Ovary (tissue), 9 donors: Measurements from ENCODE around the gene SPATA1. TPM values are rescaled to one million over a fixed set of nuclear protein-coding genes. Genes with fewer than 3 reads are reported as not detected.

Source experiments
- DNase-seq, 5 donors: peaks; one replicate each; pipeline ENCODE4 v3.0.0-alpha.2; 2019 to 2020
- H3K27ac ChIP-seq, 2 donors: fragments of 200-600 bp; one replicate each; pipeline versions ENCODE4 v1.5.1 to v1.8.0; 2019 to 2022
- H3K27me3 ChIP-seq: fragments of 200-600 bp; one replicate; pipeline ENCODE4 v1.8.0; 2022
- H3K36me3 ChIP-seq: fragments of 200-600 bp; sonication (generic); one replicate; pipeline ENCODE4 v1.5.1; 2019
- H3K4me1 ChIP-seq: one replicate; pipeline ENCODE4 v1.8.1; 2013; ENCODE audit warnings: mild to moderate bottlenecking, moderate library complexity; ENCODE audit not compliant: insufficient read depth
- H3K4me3 ChIP-seq: fragments of 200-600 bp; sonication (generic); one replicate; pipeline ENCODE4 v1.5.1; 2017
- H3K9me3 ChIP-seq, 2 donors: fragments of 200-600 bp in 1 of 2; sonication (generic) in 1 of 2; one replicate each; pipeline versions ENCODE4 v1.5.1 to v1.8.1; 2013 to 2019; ENCODE audit warnings: mild to moderate bottlenecking in 1 of 2, moderate library complexity in 1 of 2
- EP300 ChIP-seq: sonication (generic); formaldehyde crosslinking; IDR thresholded peaks from one replicate; pipeline ENCODE4 v1.6.1; 2017; ENCODE audit warnings: antibody characterized with exemption
- POLR2A ChIP-seq: fragments of 450-650 bp; IDR thresholded peaks from one replicate; pipeline ENCODE4 v1.6.1; 2017; ENCODE audit warnings: antibody characterized with exemption, mild to moderate bottlenecking, moderate library complexity
- WGBS, 3 donors: extraction: QIAGEN DNeasy Blood & Tissue Kit in 1 of 3; methylation state at CpG; one replicate each; pipeline versions ENCODE4 v1.1.5 to v1.1.7; 2013 to 2017; 5-methylcytosine and 5-hydroxymethylcytosine counted together
- intact Hi-C, 4 donors: fragments of 100-400 bp; cut with DNase I; formaldehyde crosslinking; loops; one replicate each; pipeline versions ENCODE4 v1.11.0 to v1.15.1; 2022 to 2023
- polyA plus RNA-seq, 2 donors: library from polyadenylated mRNA; stranded (reverse); fragments of 200-250 nt in 1 of 2; fragments of 350-450 nt in 1 of 2; fragmentation: Illumina TruSeq in 1 of 2; extraction: RNeasy Lipid Tissue Mini Kit (QIAGEN cat#74804) in 1 of 2; gene quantifications; one replicate each; pipeline ENCODE4 v1.2.3, GENCODE V29; 2013 to 2014
- total RNA-seq, 7 donors: library from RNA; depleted of rRNA in 2 of 7; stranded (reverse); fragments of >200 nt in 2 of 7; fragmentation: NEBNext Ultra II Directional in 3 of 7; extraction: Animal tissue kit (Norgen Biotek cat#: 25700) in 3 of 7; gene quantifications; one replicate each; pipeline versions ENCODE4 v1.1.0 to v1.2.4, GENCODE V29; 2016 to 2023
- TF ChIP-seq, protein P1 (sequence below), 3 donors: fragments of 450-650 bp in 2 of 3; fragments of 200-600 bp in 1 of 3; IDR thresholded peaks; one replicate each; pipeline versions ENCODE4 v1.5.1 to v1.8.0; 2016 to 2022; ENCODE audit warnings: antibody characterized with exemption in 3 of 3, mild to moderate bottlenecking in 1 of 3
- donor health status: DM: no; HTN: no; CAD: no; lungs with moderate emphysema.
- donor health status: DM: no; HTN: no; CAD: no.
- donor health status: Bipolar disorder and iron deficiency.
- donor health status: DM: yes; HTN: yes; CAD: no.
- donor health status: DM: no; HTN: no; CAD: no.
- donor health status: DM: yes; HTN: yes; CAD: no.

Gene SPATA1
- total and polyA plus RNA-seq, 9 donors, result 0.12 to 1.9 (median 0.52) TPM; not detected in 1

DNA sequence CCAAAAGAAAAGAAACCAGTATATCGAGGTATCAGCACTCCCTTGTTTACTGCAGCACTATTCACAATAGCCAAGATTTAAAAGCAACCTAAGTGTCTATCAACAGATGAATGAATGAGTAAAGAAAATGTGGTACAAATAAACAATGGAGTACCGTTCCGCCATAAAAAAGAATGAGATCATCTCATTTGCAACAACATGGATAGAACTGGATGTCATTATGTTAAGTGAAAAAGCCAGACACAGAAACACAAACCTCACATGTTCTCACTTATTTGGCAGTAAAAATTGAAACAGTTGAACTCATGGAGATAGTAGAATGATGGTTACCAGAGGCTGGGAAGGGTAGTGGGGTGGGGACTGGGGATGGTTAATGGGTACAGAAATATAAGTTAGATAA, 4.5 kb downstream of the SPATA1 start:
- intact Hi-C loops, result no loop called here
- 94 to 95% (median 95%) methylated on average over 3 of the region's 3 CpGs for WGBS, 3 donors
- DNase-seq, result no peak

DNA sequence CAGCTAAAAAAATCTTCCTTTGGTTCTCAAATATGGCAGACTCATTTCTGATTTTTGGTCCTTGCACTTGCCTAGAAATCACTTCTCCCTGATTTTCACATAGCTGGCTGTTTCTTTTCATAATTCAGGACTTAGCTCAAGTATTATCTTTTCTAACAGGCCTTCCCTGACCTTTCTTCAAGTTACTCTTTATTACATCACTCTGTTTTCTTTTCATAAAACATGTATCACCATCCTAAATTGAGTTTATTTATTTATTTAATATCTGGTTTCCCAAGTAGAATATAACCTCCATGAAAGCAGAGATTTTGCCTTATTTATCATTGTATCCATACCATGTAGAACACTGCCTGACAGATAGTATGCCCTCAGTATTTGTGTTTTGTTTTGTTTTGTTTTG, 18.4 kb downstream of the SPATA1 start:
- Histone ChIP-seq H3K4me1 (no peaks in the 10 kb centered on the region), H3K27me3 (no peaks in the 10 kb centered on the region), H3K9me3 (no peaks in the 10 kb centered on the region), H3K27ac (no peak overlapping the region), H3K36me3 (no peaks in the 10 kb centered on the region), H3K4me3 (no peak overlapping the region)
- no peak for TF ChIP-seq EP300
- no peak for DNase-seq
- intact Hi-C loops, result no loop called here

More for the DNA sequence above, 4.5 kb downstream of the SPATA1 start:
- TF ChIP-seq, protein P1, sequence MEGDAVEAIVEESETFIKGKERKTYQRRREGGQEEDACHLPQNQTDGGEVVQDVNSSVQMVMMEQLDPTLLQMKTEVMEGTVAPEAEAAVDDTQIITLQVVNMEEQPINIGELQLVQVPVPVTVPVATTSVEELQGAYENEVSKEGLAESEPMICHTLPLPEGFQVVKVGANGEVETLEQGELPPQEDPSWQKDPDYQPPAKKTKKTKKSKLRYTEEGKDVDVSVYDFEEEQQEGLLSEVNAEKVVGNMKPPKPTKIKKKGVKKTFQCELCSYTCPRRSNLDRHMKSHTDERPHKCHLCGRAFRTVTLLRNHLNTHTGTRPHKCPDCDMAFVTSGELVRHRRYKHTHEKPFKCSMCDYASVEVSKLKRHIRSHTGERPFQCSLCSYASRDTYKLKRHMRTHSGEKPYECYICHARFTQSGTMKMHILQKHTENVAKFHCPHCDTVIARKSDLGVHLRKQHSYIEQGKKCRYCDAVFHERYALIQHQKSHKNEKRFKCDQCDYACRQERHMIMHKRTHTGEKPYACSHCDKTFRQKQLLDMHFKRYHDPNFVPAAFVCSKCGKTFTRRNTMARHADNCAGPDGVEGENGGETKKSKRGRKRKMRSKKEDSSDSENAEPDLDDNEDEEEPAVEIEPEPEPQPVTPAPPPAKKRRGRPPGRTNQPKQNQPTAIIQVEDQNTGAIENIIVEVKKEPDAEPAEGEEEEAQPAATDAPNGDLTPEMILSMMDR (IDR thresholded peaks at IDR 0.05), result no peak
- no peak for TF ChIP-seq POLR2A
- no peak for TF ChIP-seq EP300
- H3K27me3 ChIP-seq, result no peaks in the 10 kb centered on the region
- H3K27ac ChIP-seq, result no peak overlapping the region
- H3K36me3 ChIP-seq, result no peaks in the 10 kb centered on the region
- H3K4me1 ChIP-seq, result no peaks in the 10 kb centered on the region
- H3K4me3 ChIP-seq, result no peak overlapping the region
- no peaks in the 10 kb centered on the region for H3K9me3 ChIP-seq

DNA sequence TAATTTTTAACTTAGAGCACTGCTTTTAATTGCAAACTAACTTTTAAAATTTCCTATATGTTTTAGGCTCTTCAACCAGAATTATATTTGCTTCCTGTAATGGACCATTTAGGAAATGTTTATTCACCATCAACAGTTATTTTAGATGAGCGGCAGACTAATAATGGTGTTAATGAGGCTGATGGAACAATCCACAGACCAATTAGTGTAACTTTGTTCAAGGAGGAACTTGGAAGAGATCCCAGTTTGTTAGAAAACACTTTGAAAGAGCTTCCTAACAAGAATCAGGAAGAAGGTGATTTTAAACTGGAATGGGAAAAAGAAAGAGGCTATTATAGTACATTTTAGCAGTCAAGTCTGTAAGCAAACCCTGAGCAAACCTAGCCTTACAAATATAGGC, 19.6 kb downstream of the SPATA1 start:
- H3K9me3 ChIP-seq, result no peaks in the 10 kb centered on the region
- no peaks in the 10 kb centered on the region for H3K36me3 ChIP-seq
- H3K4me3 ChIP-seq, result no peak overlapping the region
- no peaks in the 10 kb centered on the region for H3K27me3 ChIP-seq
- no peak overlapping the region for H3K27ac ChIP-seq
- no peaks in the 10 kb centered on the region for H3K4me1 ChIP-seq
- no peak for TF ChIP-seq EP300
- DNase-seq, result no peak
- WGBS, 3 donors, result 86 to 95% (median 89%) methylated on average over 1 of the region's 1 CpG
- intact Hi-C loops, result no loop called here

DNA sequence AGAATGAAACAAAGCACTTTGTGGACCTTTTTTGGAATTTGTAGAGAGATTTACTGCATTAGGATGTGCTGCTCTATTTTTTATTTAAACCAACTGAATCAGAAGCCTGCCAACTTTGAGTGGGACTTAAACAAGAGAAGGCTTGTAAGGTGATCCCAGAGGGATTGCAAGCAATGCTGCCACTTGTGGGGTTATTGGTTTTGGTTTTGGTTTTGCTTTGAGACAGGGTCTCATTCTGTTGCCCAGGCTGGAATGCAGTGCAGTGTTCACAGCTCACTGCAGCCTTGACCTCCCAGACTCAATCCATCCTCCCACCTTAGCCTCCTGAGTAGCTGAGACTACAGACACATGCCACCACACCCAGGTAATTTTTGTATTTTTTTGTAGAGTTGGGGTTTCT, 32.4 kb downstream of the SPATA1 start:
- Histone ChIP-seq H3K4me3 (no peak overlapping the region), H3K9me3 (no peaks in the 10 kb centered on the region), H3K36me3 (no peaks in the 10 kb centered on the region), H3K27ac (no peak overlapping the region), H3K27me3 (no peaks in the 10 kb centered on the region), H3K4me1 (no peaks in the 10 kb centered on the region)
- DNase-seq, result no peak
- TF ChIP-seq, protein P1 (IDR thresholded peaks at IDR 0.05), result no peak
- no peak for TF ChIP-seq EP300
- no peak for TF ChIP-seq POLR2A
- intact Hi-C loops, result no loop called here

DNA sequence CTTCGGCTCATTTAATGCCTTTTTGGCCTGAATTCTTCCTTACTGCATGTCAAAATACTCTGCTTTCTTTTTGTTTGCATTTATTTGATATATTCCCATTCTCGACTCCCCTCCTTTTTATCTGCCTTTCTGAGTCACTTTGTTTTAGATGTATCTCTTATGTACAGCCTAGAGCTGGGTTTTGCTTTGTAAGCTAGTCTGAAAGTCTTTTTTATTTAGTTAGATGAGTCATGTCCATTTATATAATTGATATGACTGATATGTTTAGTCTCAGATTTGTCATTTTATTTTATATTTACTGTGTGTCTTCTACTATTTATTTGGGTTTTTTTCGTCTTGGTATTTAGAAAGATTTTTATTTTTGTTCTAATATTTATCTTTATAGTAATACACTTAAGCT, 33.8 kb downstream of the SPATA1 start:
- TF ChIP-seq, protein P1 (IDR thresholded peaks at IDR 0.05), result no peak
- TF ChIP-seq EP300, result no peak
- TF ChIP-seq POLR2A, result no peak
- DNase-seq, result no peak
- Histone ChIP-seq H3K27me3 (no peaks in the 10 kb centered on the region), H3K4me1 (no peaks in the 10 kb centered on the region), H3K27ac (no peak overlapping the region), H3K4me3 (no peak overlapping the region), H3K9me3 (no peaks in the 10 kb centered on the region), H3K36me3 (no peaks in the 10 kb centered on the region)
- WGBS, 3 donors, result 32 to 45% (median 37%) methylated on average over 3 of the region's 3 CpGs
- intact Hi-C loops, result no loop called here

DNA sequence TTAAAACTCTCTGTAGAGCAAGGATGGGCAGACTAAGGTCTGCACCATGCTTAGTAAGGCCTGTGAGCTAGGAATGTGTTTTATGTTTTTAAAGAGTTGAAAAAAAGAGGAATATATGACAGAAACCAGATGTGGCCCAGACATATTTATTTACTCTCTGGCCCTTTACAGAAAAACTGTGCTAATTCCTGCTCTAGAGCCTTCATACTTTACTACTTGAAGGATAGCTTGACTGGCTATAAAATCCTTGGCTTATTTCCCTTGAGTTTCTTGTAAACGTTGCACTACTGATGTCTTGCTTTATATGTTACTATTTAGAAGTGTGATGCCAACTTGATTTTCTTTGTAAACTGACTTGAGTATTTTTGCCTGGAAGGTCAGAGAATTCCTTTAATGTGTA, 34.6 kb downstream of the SPATA1 start:
- Histone ChIP-seq H3K27ac (no peak overlapping the region), H3K4me3 (no peak overlapping the region), H3K9me3 (no peaks in the 10 kb centered on the region), H3K4me1 (no peaks in the 10 kb centered on the region), H3K27me3 (no peaks in the 10 kb centered on the region), H3K36me3 (no peaks in the 10 kb centered on the region)
- 9 to 16% (median 13%) methylated on average over 1 of the region's 1 CpG for WGBS, 3 donors
- TF ChIP-seq POLR2A, result no peak
- no peak for DNase-seq
- intact Hi-C loops, result no loop called here
